ENCODE results near the gene FBXL16.
A peak's percentile ranks its signal among the peaks of the same experiment; 100 is the strongest.

The FBXL16 gene

DNA sequence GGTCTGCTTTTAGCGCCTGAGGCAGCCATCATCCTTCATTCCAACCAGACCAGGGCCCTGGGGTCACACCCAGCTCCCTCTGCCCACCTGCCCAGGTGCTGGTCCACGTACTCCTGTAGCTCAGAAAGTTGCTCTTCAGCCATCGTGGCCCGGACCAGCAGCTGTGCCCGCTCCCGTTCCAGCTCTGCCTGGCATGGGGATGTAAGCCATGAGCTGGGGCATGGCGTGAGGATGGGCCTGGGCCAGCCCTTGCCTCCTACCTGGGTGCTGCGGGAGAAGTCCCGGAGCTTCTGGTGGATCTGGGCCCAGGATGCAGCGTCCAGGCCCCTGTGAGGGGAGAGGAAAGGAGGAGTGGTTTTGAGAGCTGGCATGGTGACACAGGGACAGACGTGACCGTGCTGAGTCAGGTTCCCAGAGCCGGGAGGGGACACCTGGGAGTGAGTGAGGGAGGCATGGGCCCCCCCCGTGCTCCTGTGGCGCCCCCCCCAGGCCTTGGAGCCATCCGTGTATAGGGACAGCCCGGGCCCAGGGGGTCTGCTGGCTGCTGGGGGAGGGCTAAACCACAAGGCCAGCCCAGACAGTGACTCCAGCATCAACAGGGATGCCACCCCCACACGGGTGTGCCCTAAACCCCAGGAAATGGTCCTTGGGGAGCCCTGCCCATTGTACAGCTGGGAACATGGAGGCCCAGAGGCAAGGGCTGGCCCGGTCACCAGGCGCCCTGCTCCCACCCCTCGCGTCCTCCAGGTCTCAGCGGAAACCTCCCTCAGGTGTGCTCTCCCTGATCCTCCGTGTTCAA is 17.4 kb upstream of the FBXL16 start:
- H3K4me1 ChIP-seq (ENCODE audit: insufficient read depth, low read length, poor library complexity, severe bottlenecking) = peaks cover 7% of the 10 kb centered on the region
- H3K9me2 ChIP-seq (replicated peaks; ENCODE audit: low read depth, low read length) = no peaks in the 10 kb centered on the region
- no peak overlapping the region for H3K4me2 ChIP-seq (ENCODE audit: low read depth, low read length, poor library complexity, severe bottlenecking)
- H3K4me3 ChIP-seq (ENCODE audit: low read length, poor library complexity, severe bottlenecking) = no peak overlapping the region
- no peaks in the 10 kb centered on the region for H4K20me1 ChIP-seq (ENCODE audit: insufficient read depth, low read length, poor library complexity, severe bottlenecking)
- no peaks in the 10 kb centered on the region for H3K27me3 ChIP-seq (ENCODE audit: insufficient read depth, low read length, poor library complexity, severe bottlenecking)
- no peaks in the 10 kb centered on the region for H3K36me3 ChIP-seq (ENCODE audit: insufficient read depth, low read length)
- H3F3A ChIP-seq (ENCODE audit: low read depth) = no peaks in the 10 kb centered on the region
- no peak overlapping the region for H3K9ac ChIP-seq (ENCODE audit: low read depth, low read length, poor library complexity, severe bottlenecking)
- no peak overlapping the region for H2AFZ ChIP-seq (ENCODE audit: low read length)
- H3K79me2 ChIP-seq (ENCODE audit: insufficient read depth, low read length) = no peaks in the 10 kb centered on the region
- no peaks in the 10 kb centered on the region for H3K9me3 ChIP-seq (ENCODE audit: insufficient read depth, low read depth, low read length)
- TF ChIP-seq EZH2phosphoT487 (IDR thresholded peaks at IDR 0.05; ENCODE audit: borderline replicate concordance) = no peak
- TF ChIP-seq, protein P1, sequence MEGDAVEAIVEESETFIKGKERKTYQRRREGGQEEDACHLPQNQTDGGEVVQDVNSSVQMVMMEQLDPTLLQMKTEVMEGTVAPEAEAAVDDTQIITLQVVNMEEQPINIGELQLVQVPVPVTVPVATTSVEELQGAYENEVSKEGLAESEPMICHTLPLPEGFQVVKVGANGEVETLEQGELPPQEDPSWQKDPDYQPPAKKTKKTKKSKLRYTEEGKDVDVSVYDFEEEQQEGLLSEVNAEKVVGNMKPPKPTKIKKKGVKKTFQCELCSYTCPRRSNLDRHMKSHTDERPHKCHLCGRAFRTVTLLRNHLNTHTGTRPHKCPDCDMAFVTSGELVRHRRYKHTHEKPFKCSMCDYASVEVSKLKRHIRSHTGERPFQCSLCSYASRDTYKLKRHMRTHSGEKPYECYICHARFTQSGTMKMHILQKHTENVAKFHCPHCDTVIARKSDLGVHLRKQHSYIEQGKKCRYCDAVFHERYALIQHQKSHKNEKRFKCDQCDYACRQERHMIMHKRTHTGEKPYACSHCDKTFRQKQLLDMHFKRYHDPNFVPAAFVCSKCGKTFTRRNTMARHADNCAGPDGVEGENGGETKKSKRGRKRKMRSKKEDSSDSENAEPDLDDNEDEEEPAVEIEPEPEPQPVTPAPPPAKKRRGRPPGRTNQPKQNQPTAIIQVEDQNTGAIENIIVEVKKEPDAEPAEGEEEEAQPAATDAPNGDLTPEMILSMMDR (conservative IDR thresholded peaks at IDR 0.05; ENCODE audit: low read length) = no peak

DNA sequence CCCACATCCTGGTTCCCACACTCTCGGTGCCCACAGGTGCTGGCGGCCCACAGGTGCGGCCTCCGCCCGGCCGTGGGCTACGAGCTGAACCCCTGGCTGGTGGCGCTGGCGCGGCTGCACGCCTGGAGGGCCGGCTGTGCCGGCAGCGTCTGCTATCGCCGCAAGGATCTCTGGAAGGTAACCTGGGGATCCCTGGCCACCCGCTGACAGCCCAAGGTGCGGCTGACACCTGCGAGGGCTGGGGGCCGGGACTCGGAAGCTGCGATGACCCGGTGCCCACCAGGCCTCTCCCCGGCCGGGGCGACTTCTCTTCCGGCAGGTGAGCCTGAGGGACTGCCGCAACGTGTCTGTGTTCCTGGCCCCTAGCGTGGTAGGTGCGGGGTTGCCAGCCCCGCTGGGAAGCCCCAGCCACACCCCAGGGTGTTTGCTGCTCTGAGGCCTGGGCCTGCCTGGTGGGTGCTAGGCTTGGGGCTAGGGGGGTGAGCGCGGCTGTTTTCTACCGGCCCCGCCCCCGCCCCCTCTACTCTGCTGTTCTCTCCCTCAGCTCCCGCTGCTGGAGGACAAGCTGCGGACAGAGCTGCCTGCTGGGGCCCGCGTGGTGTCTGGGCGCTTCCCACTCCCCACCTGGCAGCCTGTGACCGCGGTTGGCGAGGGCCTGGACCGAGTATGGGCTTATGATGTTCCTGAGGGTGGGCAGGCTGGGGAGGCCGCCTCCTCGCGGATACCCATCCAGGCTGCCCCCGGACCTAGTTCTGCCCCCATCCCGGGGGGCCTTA is 16.4 kb upstream of the FBXL16 start:
- no peak overlapping the region for H2AFZ ChIP-seq (ENCODE audit: low read length)
- H3K4me1 ChIP-seq (ENCODE audit: insufficient read depth, low read length, poor library complexity, severe bottlenecking) = peaks cover 7% of the 10 kb centered on the region
- H3F3A ChIP-seq (ENCODE audit: low read depth) = no peaks in the 10 kb centered on the region
- H3K4me3 ChIP-seq (ENCODE audit: low read length, poor library complexity, severe bottlenecking) = peak overlapping the region; percentile 83
- peak overlapping the region; percentile 85 for H3K4me2 ChIP-seq (ENCODE audit: low read depth, low read length, poor library complexity, severe bottlenecking)
- no peaks in the 10 kb centered on the region for H3K27me3 ChIP-seq (ENCODE audit: insufficient read depth, low read length, poor library complexity, severe bottlenecking)
- no peaks in the 10 kb centered on the region for H3K9me3 ChIP-seq (ENCODE audit: insufficient read depth, low read depth, low read length)
- H3K9ac ChIP-seq (ENCODE audit: low read depth, low read length, poor library complexity, severe bottlenecking) = peak overlapping the region; percentile 91
- no peaks in the 10 kb centered on the region for H3K36me3 ChIP-seq (ENCODE audit: insufficient read depth, low read length)
- no peaks in the 10 kb centered on the region for H3K79me2 ChIP-seq (ENCODE audit: insufficient read depth, low read length)
- TF ChIP-seq EZH2phosphoT487 (IDR thresholded peaks at IDR 0.05; ENCODE audit: borderline replicate concordance) = no peak
- TF ChIP-seq, protein P1 (conservative IDR thresholded peaks at IDR 0.05; ENCODE audit: low read length) = no peak
- no peaks in the 10 kb centered on the region for H3K9me2 ChIP-seq (replicated peaks; ENCODE audit: low read depth, low read length)
- H4K20me1 ChIP-seq (ENCODE audit: insufficient read depth, low read length, poor library complexity, severe bottlenecking) = no peaks in the 10 kb centered on the region

- Histone ChIP-seq H4K20me1 (ENCODE audit: insufficient read depth, low read length, poor library complexity, severe bottlenecking) (no peaks in the 10 kb centered on the region), H3K9me3 (ENCODE audit: insufficient read depth, low read depth, low read length) (no peaks in the 10 kb centered on the region), H3F3A (ENCODE audit: low read depth) (no peaks in the 10 kb centered on the region), H3K9ac (ENCODE audit: low read depth, low read length, poor library complexity, severe bottlenecking) (peak within 1 kb of the TSS; percentile 91), H3K4me3 (ENCODE audit: low read length, poor library complexity, severe bottlenecking) (peak within 1 kb of the TSS; percentile 83), H3K27me3 (ENCODE audit: insufficient read depth, low read length, poor library complexity, severe bottlenecking) (no peaks in the 10 kb centered on the region), H3K9me2 (replicated peaks; ENCODE audit: low read depth, low read length) (no peaks in the 10 kb centered on the region), H3K79me2 (ENCODE audit: insufficient read depth, low read length) (no peaks in the 10 kb centered on the region), H3K4me2 (ENCODE audit: low read depth, low read length, poor library complexity, severe bottlenecking) (peak within 1 kb of the TSS; percentile 85), H2AFZ (ENCODE audit: low read length) (peak within 1 kb of the TSS; percentile 73; the same call in 1 of the 2 replicates), H3K36me3 (ENCODE audit: insufficient read depth, low read length) (no peaks in the 10 kb centered on the region), H3K4me1 (ENCODE audit: insufficient read depth, low read length, poor library complexity, severe bottlenecking) (peaks cover 7% of the 10 kb centered on the region)
- TF ChIP-seq EZH2phosphoT487 (IDR thresholded peaks at IDR 0.05; ENCODE audit: borderline replicate concordance) = no peak
- TF ChIP-seq, protein P1 (conservative IDR thresholded peaks at IDR 0.05; ENCODE audit: low read length) = no peak
Observed at GRCh38 chr16:720990-721764, 15.6 kb upstream of the FBXL16 start, which contains the start of gene ANTKMT. ANTKMT (plus strand) TSS chr16:721146; CDS start chr16:721275, 129 bp downstream.

Measured in Loucy (cell line).